Breast epithelium (tissue), 4 donors: ENCODE results near the gene OR5C1. TPM values are rescaled to one million over a fixed set of nuclear protein-coding genes. Genes with fewer than 3 reads are reported as not detected.

Source experiments
- DNase-seq, 2 donors: peaks; one replicate each; pipeline ENCODE4 v3.0.0-alpha.2; 2019; ENCODE audit warnings: low spot score in 2 of 2
- H3K27ac ChIP-seq, 2 donors: fragments of 200-600 bp; sonication (generic) in 1 of 2; one replicate each; pipeline ENCODE4 v1.5.1; 2016 to 2019; ENCODE audit warnings: mild to moderate bottlenecking in 1 of 2
- H3K27me3 ChIP-seq, 2 donors: fragments of 200-600 bp; sonication (generic) in 1 of 2; one replicate each; pipeline versions ENCODE4 v1.5.1 to v1.6.0; 2017 to 2019; ENCODE audit warnings: control low read depth in 1 of 2, mild to moderate bottlenecking in 1 of 2
- H3K36me3 ChIP-seq: fragments of 200-600 bp; one replicate; pipeline ENCODE4 v1.5.1; 2019
- H3K4me1 ChIP-seq, 2 donors: fragments of 200-600 bp; sonication (generic); one replicate each; pipeline ENCODE4 v1.5.1; 2016 to 2019; ENCODE audit warnings: control low read depth in 1 of 2
- H3K4me3 ChIP-seq, 3 donors: fragments of 200-600 bp; sonication (generic); 1 replicate in 2 of 3; 2 replicates in 1 of 3; pipeline ENCODE4 v1.5.1; 2016 to 2019; ENCODE audit warnings: mild to moderate bottlenecking in 3 of 3, moderate library complexity in 2 of 3
- H3K9me3 ChIP-seq, 2 donors: fragments of 200-600 bp; sonication (generic) in 1 of 2; one replicate each; pipeline ENCODE4 v1.5.1; 2016 to 2019; ENCODE audit warnings: control low read depth in 1 of 2
- POLR2A ChIP-seq: fragments of 450-650 bp; IDR thresholded peaks from one replicate; pipeline ENCODE4 v1.6.1; 2016; ENCODE audit warnings: antibody characterized with exemption, mild to moderate bottlenecking, moderate library complexity
- POLR2AphosphoS5 ChIP-seq, 3 donors: sonication (generic); formaldehyde crosslinking; IDR thresholded peaks; one replicate each; pipeline ENCODE4 v1.6.1; 2017; ENCODE audit warnings: antibody characterized with exemption in 3 of 3
- intact Hi-C: fragments of 100-400 bp; cut with DNase I; formaldehyde crosslinking; loops from one replicate; pipeline ENCODE4 v1.15.1; 2023; ENCODE audit warnings: low total_unique reads
- total RNA-seq, 3 donors: library from RNA; depleted of rRNA; stranded (reverse); fragments of >200 nt; gene quantifications; one replicate each; pipeline ENCODE4 v1.1.0, GENCODE V29; 2016
- TF ChIP-seq, protein P1 (sequence below), 3 donors: fragments of 450-650 bp; IDR thresholded peaks; one replicate each; pipeline ENCODE4 v1.5.1; 2016 to 2017; ENCODE audit warnings: antibody characterized with exemption in 3 of 3, mild to moderate bottlenecking in 3 of 3, moderate library complexity in 3 of 3

Gene OR5C1
- total RNA-seq: not detected

DNA sequence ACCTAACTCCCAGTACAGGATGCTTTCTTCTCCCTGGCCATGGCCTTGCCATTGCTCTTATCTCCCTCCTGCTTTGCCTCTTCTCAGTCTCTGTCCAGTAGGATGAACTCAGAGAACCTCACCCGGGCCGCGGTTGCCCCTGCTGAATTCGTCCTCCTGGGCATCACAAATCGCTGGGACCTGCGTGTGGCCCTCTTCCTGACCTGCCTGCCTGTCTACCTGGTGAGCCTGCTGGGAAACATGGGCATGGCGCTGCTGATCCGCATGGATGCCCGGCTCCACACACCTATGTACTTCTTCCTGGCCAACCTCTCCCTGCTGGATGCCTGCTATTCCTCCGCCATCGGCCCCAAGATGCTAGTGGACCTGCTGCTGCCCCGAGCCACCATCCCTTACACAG lies at the start of gene OR5C1:
OR5C1 (plus strand) TSS at position 103 of the 400 bp plus-strand sequence; CDS start at position 103, 0 bp downstream.
- intact Hi-C loops: no loop called here
- H3K27ac ChIP-seq: no peak within 1 kb of the TSS
- H3K9me3 ChIP-seq: no peaks in the 10 kb centered on the region
- H3K27me3 ChIP-seq: no peaks in the 10 kb centered on the region
- TF ChIP-seq POLR2AphosphoS5 (IDR thresholded peaks at IDR 0.05): no peak
- TF ChIP-seq, protein P1, sequence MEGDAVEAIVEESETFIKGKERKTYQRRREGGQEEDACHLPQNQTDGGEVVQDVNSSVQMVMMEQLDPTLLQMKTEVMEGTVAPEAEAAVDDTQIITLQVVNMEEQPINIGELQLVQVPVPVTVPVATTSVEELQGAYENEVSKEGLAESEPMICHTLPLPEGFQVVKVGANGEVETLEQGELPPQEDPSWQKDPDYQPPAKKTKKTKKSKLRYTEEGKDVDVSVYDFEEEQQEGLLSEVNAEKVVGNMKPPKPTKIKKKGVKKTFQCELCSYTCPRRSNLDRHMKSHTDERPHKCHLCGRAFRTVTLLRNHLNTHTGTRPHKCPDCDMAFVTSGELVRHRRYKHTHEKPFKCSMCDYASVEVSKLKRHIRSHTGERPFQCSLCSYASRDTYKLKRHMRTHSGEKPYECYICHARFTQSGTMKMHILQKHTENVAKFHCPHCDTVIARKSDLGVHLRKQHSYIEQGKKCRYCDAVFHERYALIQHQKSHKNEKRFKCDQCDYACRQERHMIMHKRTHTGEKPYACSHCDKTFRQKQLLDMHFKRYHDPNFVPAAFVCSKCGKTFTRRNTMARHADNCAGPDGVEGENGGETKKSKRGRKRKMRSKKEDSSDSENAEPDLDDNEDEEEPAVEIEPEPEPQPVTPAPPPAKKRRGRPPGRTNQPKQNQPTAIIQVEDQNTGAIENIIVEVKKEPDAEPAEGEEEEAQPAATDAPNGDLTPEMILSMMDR (IDR thresholded peaks at IDR 0.05): no peak
- no peak for TF ChIP-seq POLR2A
- H3K4me1 ChIP-seq: no peaks in the 10 kb centered on the region
- H3K36me3 ChIP-seq: no peaks in the 10 kb centered on the region
- no peak for DNase-seq
- H3K4me3 ChIP-seq: no peak within 1 kb of the TSS

DNA sequence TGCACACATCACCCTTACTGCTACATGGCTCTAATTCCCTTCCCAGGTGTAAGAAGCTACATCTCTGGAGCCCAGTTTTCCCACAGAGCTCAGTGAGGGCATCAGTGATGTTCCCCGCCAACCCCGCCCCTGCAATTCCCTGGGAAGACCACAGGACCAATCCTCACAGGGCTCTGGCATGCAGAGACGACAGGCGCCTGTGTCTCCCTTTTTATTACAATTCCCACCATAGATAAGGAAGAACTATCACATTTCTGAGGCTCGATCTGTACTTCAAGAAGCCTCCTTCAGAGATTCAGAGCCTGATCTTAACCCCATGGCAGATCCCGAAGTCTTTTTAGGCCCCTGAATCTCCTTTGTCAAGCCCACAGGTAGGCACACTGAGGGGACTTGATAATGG lies 46.7 kb upstream of the OR5C1 start, which contains the start of gene OR1L6:
OR1L6 (plus strand) TSS at position 301 of the 400 bp plus-strand sequence. CDS start 7,545 bp downstream, outside the sequence.
- H3K27me3 ChIP-seq: no peaks in the 10 kb centered on the region

DNA sequence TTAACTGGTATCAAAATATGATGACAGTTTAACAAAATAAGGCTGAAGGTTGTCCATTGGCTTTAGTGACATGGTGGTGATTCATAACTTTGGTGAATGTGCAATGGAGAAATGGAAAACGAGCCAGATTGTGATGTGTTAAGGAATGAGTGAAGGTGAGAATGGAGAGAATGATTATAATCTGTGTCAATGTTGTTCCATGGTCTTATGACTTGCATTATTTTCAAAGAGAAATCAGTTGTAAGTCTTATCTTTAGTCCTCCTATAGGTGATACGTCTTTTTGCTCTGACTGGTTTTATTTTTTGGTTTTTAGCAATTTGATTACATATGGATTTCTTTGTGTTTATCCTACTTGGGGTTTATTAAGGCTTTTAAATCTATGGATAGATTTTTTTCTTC lies 33.9 kb upstream of the OR5C1 start:
- TF ChIP-seq, protein P1 (IDR thresholded peaks at IDR 0.05): no peak
- TF ChIP-seq POLR2AphosphoS5 (IDR thresholded peaks at IDR 0.05) (no peak), POLR2A (no peak)
- no peaks in the 10 kb centered on the region for H3K36me3 ChIP-seq
- DNase-seq: no peak

More for the DNA sequence above, 46.7 kb upstream of the OR5C1 start, which contains the start of gene OR1L6:
- Histone ChIP-seq H3K4me1 (no peaks in the 10 kb centered on the region), H3K4me3 (no peak within 1 kb of the TSS), H3K9me3 (peaks cover 5 to 17% of the 10 kb centered on the region in 2 donors), H3K36me3 (no peaks in the 10 kb centered on the region), H3K27ac (no peak within 1 kb of the TSS)
- no peak for DNase-seq
- intact Hi-C loops: no loop called here
- TF ChIP-seq POLR2A (no peak), POLR2AphosphoS5 (IDR thresholded peaks at IDR 0.05) (no peak)
- TF ChIP-seq, protein P1 (IDR thresholded peaks at IDR 0.05): no peak

DNA sequence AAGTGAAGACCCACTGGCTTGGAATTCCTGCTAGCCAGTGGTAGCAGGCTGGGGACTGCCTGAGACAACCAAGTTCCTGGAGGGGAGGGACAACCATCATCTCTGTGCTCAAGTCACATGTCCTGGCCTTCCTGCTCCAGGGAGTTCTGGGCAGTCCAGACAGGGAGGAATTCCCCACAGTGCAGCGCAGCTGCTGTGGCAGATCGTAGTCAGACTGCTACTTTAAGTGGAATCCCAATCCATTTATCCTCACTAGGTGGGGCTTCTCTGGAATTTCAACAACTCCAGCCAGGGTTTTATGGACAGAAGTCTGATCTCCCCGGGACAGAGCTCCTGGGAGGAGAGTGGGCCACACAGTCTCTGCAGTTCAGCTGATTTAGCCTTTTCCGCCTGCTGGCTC lies 20.9 kb upstream of the OR5C1 start:
- intact Hi-C loops: no loop called here
- Histone ChIP-seq H3K4me1 (no peaks in the 10 kb centered on the region), H3K9me3 (peaks cover 20 to 36% of the 10 kb centered on the region in 2 donors), H3K36me3 (no peaks in the 10 kb centered on the region), H3K27me3 (no peaks in the 10 kb centered on the region), H3K27ac (no peak overlapping the region), H3K4me3 (no peak overlapping the region)
- DNase-seq: no peak
- TF ChIP-seq POLR2AphosphoS5 (IDR thresholded peaks at IDR 0.05): no peak
- TF ChIP-seq, protein P1 (IDR thresholded peaks at IDR 0.05): no peak
- TF ChIP-seq POLR2A: no peak

More for the DNA sequence above, 33.9 kb upstream of the OR5C1 start:
- Histone ChIP-seq H3K4me3 (no peak overlapping the region), H3K9me3 (peaks cover 4 to 18% of the 10 kb centered on the region in 2 donors), H3K27me3 (no peaks in the 10 kb centered on the region), H3K4me1 (no peaks in the 10 kb centered on the region), H3K27ac (no peak overlapping the region)
- intact Hi-C loops: no loop called here

DNA sequence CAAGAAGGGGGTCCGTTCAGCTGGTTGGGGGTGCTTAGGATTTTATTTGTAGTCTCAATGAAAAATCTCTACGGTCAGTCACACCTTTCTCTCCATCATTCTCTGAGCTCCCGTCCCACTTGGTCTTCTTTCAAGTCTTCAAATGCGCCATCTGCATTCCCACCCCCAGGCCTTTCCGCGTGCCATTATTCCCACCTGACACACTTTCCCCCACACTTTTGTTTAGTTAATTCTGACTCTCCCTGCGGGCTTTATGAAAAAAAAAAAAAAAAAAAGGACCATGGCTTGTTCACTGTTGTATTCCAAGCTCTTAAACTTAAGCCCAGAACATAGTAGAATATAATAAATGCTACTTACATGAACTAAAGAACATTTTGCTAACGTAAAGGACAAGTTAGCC lies 11.7 kb upstream of the OR5C1 start:
- intact Hi-C loops: no loop called here
- Histone ChIP-seq H3K9me3 (no peaks in the 10 kb centered on the region), H3K4me1 (no peaks in the 10 kb centered on the region), H3K27ac (no peak overlapping the region), H3K4me3 (no peak overlapping the region), H3K36me3 (no peaks in the 10 kb centered on the region), H3K27me3 (no peaks in the 10 kb centered on the region)
- no peak for DNase-seq
- TF ChIP-seq, protein P1 (IDR thresholded peaks at IDR 0.05): no peak
- TF ChIP-seq POLR2A (no peak), POLR2AphosphoS5 (IDR thresholded peaks at IDR 0.05) (no peak)
